NCI-H2029 (cell line): ENCODE data around the gene EXOC6B.

Experiments used
- DNase-seq: peaks from one replicate; lab custom pipeline; 2025; lab: John Stamatoyannopoulos, UW

The EXOC6B gene

GRCh38 chr2:72825257-72826155 lies at the start of gene EXOC6B:
Gene EXOC6B, minus strand, starts transcription at chr2:72826033.
- DNase-seq = peak; percentile 55

- DNase-seq = no peak
Measured at GRCh38 chr2:72871880-72872279, 46.0 kb upstream of the EXOC6B start.

- no peak for DNase-seq
Measured at GRCh38 chr2:72871060-72871459, 45.2 kb upstream of the EXOC6B start.

- no peak for DNase-seq
Measured at GRCh38 chr2:72864500-72864899, 38.7 kb upstream of the EXOC6B start.

- no peak for DNase-seq
Measured at GRCh38 chr2:72863046-72863445, 37.2 kb upstream of the EXOC6B start.

- DNase-seq = peak; percentile 69
Measured at GRCh38 chr2:72862239-72862988, 36.6 kb upstream of the EXOC6B start.

GRCh38 chr2:72859831-72860262 lies 34.0 kb upstream of the EXOC6B start:
- DNase-seq = peak; percentile 57

- DNase-seq = no peak
Measured at GRCh38 chr2:72851333-72851732, 25.5 kb upstream of the EXOC6B start.

- DNase-seq = no peak
Measured at GRCh38 chr2:72849138-72849462, 23.3 kb upstream of the EXOC6B start.

- no peak for DNase-seq
Measured at GRCh38 chr2:72848436-72849137, 22.8 kb upstream of the EXOC6B start.

- no peak for DNase-seq
Measured at GRCh38 chr2:72847534-72848315, 21.9 kb upstream of the EXOC6B start.

- DNase-seq = no peak
Measured at GRCh38 chr2:72846171-72847095, 20.6 kb upstream of the EXOC6B start.

- DNase-seq = no peak
Measured at GRCh38 chr2:72843301-72843700, 17.5 kb upstream of the EXOC6B start.

- no peak for DNase-seq
Measured at GRCh38 chr2:72841462-72842125, 15.8 kb upstream of the EXOC6B start.

- DNase-seq = no peak
Measured at GRCh38 chr2:72840066-72840465, 14.2 kb upstream of the EXOC6B start.

- no peak for DNase-seq
Measured at GRCh38 chr2:72837171-72837570, 11.3 kb upstream of the EXOC6B start.

- DNase-seq = no peak
Measured at GRCh38 chr2:72835403-72835802, 9.6 kb upstream of the EXOC6B start.

- no peak for DNase-seq
Measured at GRCh38 chr2:72834596-72834995, 8.8 kb upstream of the EXOC6B start.

GRCh38 chr2:72833084-72833714 lies 7.4 kb upstream of the EXOC6B start:
- DNase-seq = no peak

- DNase-seq = no peak
Measured at GRCh38 chr2:72830273-72830672, 4.4 kb upstream of the EXOC6B start.
